Ovary (tissue), 3 donors: ENCODE data around the gene SMURF1.

Experiments used
- EP300 ChIP-seq: sonication (generic); formaldehyde crosslinking; IDR thresholded peaks from one replicate; pipeline ENCODE4 v1.6.1; 2017; ENCODE audit warnings: antibody characterized with exemption
- POLR2A ChIP-seq: fragments of 450-650 bp; IDR thresholded peaks from one replicate; pipeline ENCODE4 v1.6.1; 2017; ENCODE audit warnings: antibody characterized with exemption, mild to moderate bottlenecking, moderate library complexity
- TF ChIP-seq, protein P1 (sequence below), 3 donors: fragments of 450-650 bp in 2 of 3; fragments of 200-600 bp in 1 of 3; IDR thresholded peaks; one replicate each; pipeline versions ENCODE4 v1.5.1 to v1.8.0; 2016 to 2022; ENCODE audit warnings: antibody characterized with exemption in 3 of 3, mild to moderate bottlenecking in 1 of 3
- donor health status: DM: no; HTN: no; CAD: no.

DNA sequence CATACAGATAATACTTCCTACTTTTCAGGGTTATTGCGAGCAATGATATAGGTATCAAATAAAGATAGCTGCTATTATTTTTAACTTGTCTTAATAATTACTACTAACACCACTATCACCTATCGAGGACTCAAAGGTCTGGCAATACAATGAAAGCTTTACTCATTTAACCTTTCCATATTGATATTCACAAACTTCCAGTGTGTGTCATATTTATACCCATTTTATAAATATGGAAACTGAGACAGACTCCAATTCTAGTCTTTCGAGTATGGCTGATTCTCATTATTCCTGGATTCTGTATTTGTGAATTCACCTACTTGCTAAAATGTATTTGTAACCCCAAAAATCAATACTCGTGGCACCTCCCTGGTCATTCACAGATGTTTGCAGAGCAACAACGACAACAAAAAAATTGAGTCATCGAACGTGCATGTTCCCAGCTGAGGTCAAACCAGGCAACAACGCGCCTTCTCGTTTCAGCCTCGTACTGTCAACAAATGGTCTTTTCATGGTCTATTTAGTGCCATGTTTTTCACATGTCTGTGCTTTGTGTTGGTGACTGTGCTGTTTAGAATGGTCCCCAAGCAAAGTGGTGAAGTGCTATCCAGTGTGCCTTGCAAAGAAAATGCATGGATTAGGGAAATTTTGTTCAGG, 51.7 kb downstream of the SMURF1 start:
- TF ChIP-seq, protein P1, sequence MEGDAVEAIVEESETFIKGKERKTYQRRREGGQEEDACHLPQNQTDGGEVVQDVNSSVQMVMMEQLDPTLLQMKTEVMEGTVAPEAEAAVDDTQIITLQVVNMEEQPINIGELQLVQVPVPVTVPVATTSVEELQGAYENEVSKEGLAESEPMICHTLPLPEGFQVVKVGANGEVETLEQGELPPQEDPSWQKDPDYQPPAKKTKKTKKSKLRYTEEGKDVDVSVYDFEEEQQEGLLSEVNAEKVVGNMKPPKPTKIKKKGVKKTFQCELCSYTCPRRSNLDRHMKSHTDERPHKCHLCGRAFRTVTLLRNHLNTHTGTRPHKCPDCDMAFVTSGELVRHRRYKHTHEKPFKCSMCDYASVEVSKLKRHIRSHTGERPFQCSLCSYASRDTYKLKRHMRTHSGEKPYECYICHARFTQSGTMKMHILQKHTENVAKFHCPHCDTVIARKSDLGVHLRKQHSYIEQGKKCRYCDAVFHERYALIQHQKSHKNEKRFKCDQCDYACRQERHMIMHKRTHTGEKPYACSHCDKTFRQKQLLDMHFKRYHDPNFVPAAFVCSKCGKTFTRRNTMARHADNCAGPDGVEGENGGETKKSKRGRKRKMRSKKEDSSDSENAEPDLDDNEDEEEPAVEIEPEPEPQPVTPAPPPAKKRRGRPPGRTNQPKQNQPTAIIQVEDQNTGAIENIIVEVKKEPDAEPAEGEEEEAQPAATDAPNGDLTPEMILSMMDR (IDR thresholded peaks at IDR 0.05) = no peak
- TF ChIP-seq EP300 (no peak), POLR2A (no peak)
